ENCODE data around the gene CYP2U1. TPM values are rescaled to one million over a fixed set of nuclear protein-coding genes. Genes with fewer than 3 reads are reported as not detected.

Gene CYP2U1
- total and polyA plus RNA-seq, 2 experiments from 2014 or later: 3.2 to 9.9 TPM

- H3K4me3 ChIP-seq: no peak overlapping the region
- Mint-ChIP-seq H3K4me3 (no peak overlapping the region), H3K4me1 (no peaks in the 10 kb centered on the region), H3K36me3 (ENCODE audit: low read depth) (peaks cover 29% of the 10 kb centered on the region), H3K9me3 (peaks cover 47% of the 10 kb centered on the region), H3K27ac (no peak overlapping the region), H3K27me3 (ENCODE audit: insufficient read depth, low read depth, poor library complexity) (no peaks in the 10 kb centered on the region)
- H3K4me1 ChIP-seq (ENCODE audit: insufficient read depth): no peaks in the 10 kb centered on the region
- H3K36me3 ChIP-seq (ENCODE audit: insufficient read depth): peaks cover 6% of the 10 kb centered on the region; the same call in 1 of the 2 replicates
- H3K27me3 ChIP-seq (ENCODE audit: insufficient read depth): no peaks in the 10 kb centered on the region
- H3K9me2 ChIP-seq (ENCODE audit: insufficient read depth): 0 out of 2 replicates have a peak, but pooled peaks cover 3% of the 10 kb centered on the region
- H2AFZ ChIP-seq: no peak overlapping the region
- H3K79me2 ChIP-seq (replicated peaks; ENCODE audit: insufficient read depth): no peaks in the 10 kb centered on the region
- no peak overlapping the region for H3K4me2 ChIP-seq
- ATAC-seq (no peak), DNase-seq (ENCODE audit: low spot score) (no peak)
- H4K20me1 ChIP-seq (replicated peaks; ENCODE audit: insufficient read depth): no peaks in the 10 kb centered on the region
- H3K27ac ChIP-seq (ENCODE audit: low read depth): no peak overlapping the region
- H3F3A ChIP-seq (replicated peaks; ENCODE audit: low read depth): no peaks in the 10 kb centered on the region
- TF ChIP-seq ZNF331 (CRISPR knock-in tag; IDR thresholded peaks at IDR 0.05; ENCODE audit: low read depth) (no peak), ZNF462 (CRISPR knock-in tag; IDR thresholded peaks at IDR 0.05) (no peak), CTCF (conservative IDR thresholded peaks at IDR 0.05; ENCODE audit: low read depth in 2 of 2) (no peak)
These were observed 24.7 kb downstream of the CYP2U1 start for GRCh38 chr4:107956011-107956410.

- Mint-ChIP-seq H3K27me3 (ENCODE audit: insufficient read depth, low read depth, poor library complexity) (no peaks in the 10 kb centered on the region), H3K27ac (no peak overlapping the region), H3K9me3 (no peaks in the 10 kb centered on the region; the same call in 2 of the 3 replicates), H3K4me1 (no peaks in the 10 kb centered on the region; the same call in 2 of the 3 replicates), H3K4me3 (no peak overlapping the region), H3K36me3 (ENCODE audit: low read depth) (no peaks in the 10 kb centered on the region)
- Histone ChIP-seq H3F3A (replicated peaks; ENCODE audit: low read depth) (no peaks in the 10 kb centered on the region), H3K4me3 (no peak overlapping the region), H3K36me3 (ENCODE audit: insufficient read depth) (no peaks in the 10 kb centered on the region), H3K4me2 (no peak overlapping the region), H3K27me3 (ENCODE audit: insufficient read depth) (no peaks in the 10 kb centered on the region), H4K20me1 (replicated peaks; ENCODE audit: insufficient read depth) (no peaks in the 10 kb centered on the region), H3K79me2 (replicated peaks; ENCODE audit: insufficient read depth) (no peaks in the 10 kb centered on the region), H3K4me1 (ENCODE audit: insufficient read depth) (no peaks in the 10 kb centered on the region), H3K9me2 (ENCODE audit: insufficient read depth) (no peaks in the 10 kb centered on the region), H2AFZ (no peak overlapping the region), H3K27ac (ENCODE audit: low read depth) (no peak overlapping the region)
- ATAC-seq: no peak
- DNase-seq (ENCODE audit: low spot score): no peak
- no peak for TF ChIP-seq NANOG (IDR thresholded peaks at IDR 0.05; ENCODE audit: borderline replicate concordance)
- TF ChIP-seq ZNF114 (CRISPR knock-in tag; IDR thresholded peaks at IDR 0.05): no peak
- TF ChIP-seq ETS1 (IDR thresholded peaks at IDR 0.05): no peak
- no peak for TF ChIP-seq CREB1 (CRISPR knock-in tag; IDR thresholded peaks at IDR 0.05; ENCODE audit: low read depth)
- TF ChIP-seq STAT1 (IDR thresholded peaks at IDR 0.05; ENCODE audit: unreplicated experiment): no peak
- no peak for TF ChIP-seq JUNB (IDR thresholded peaks at IDR 0.05; ENCODE audit: unreplicated experiment)
- TF ChIP-seq REST (IDR thresholded peaks at IDR 0.05; ENCODE audit: unreplicated experiment): no peak
These were observed 35.6 kb downstream of the CYP2U1 start for GRCh38 chr4:107966903-107967302.
